IPS DF 6.9 (cell line): ENCODE results near the gene PDHX.
"Not testable (repeated sequence)": the region's sequence is repeated elsewhere in the genome, so short reads cannot be mapped to it uniquely, and the experiment has no call there.

Source experiments
- DNase-seq: peaks from one replicate; pipeline ENCODE4 v3.0.0-alpha.2; 2013; ENCODE audit warnings: low read depth, low spot score
- H3K27ac ChIP-seq: one replicate; pipeline ENCODE4 v1.5.1; 2013; ENCODE audit warnings: low read length, control low read depth
- H3K27me3 ChIP-seq: 2 replicates; pipeline ENCODE4 v1.6.1; 2013; ENCODE audit warnings: mild to moderate bottlenecking, low read length; ENCODE audit not compliant: control insufficient read depth, insufficient read depth
- H3K36me3 ChIP-seq: 2 replicates; pipeline ENCODE4 v1.6.1; 2013; ENCODE audit warnings: low read length; ENCODE audit not compliant: control insufficient read depth, insufficient read depth
- H3K4me1 ChIP-seq: 2 replicates; pipeline ENCODE4 v1.6.1; 2013; ENCODE audit warnings: low read length; ENCODE audit not compliant: control insufficient read depth, insufficient read depth
- H3K4me3 ChIP-seq: 2 replicates; pipeline ENCODE4 v1.5.1; 2013; ENCODE audit warnings: mild to moderate bottlenecking, low read length
- H3K9me3 ChIP-seq: 2 replicates; pipeline ENCODE4 v1.6.1; 2013; ENCODE audit warnings: low read length, inconsistent platforms; ENCODE audit not compliant: control insufficient read depth, insufficient read depth
- WGBS: extraction: QIAGEN DNeasy Blood & Tissue Kit; methylation state at CpG from one replicate; pipeline ENCODE4 v1.1.7; 2013; ENCODE audit warnings: mixed read lengths, missing lambda C conversion rate; ENCODE audit not compliant: insufficient read length, insufficient coverage; 5-methylcytosine and 5-hydroxymethylcytosine counted together

PDHX gene

GRCh38 chr11:34909955-34910354 lies 6.5 kb upstream of the PDHX start:
- H3K9me3 ChIP-seq, result no peaks in the 10 kb centered on the region
- H3K27ac ChIP-seq, result no peak overlapping the region
- no peak overlapping the region for H3K4me3 ChIP-seq
- peaks cover 1% of the 10 kb centered on the region for H3K4me1 ChIP-seq
- H3K36me3 ChIP-seq, result no peaks in the 10 kb centered on the region
- no peaks in the 10 kb centered on the region for H3K27me3 ChIP-seq
- DNase-seq, result no peak
- WGBS, result no CpG with 5 or more reads among the region's 4 CpGs

DNA sequence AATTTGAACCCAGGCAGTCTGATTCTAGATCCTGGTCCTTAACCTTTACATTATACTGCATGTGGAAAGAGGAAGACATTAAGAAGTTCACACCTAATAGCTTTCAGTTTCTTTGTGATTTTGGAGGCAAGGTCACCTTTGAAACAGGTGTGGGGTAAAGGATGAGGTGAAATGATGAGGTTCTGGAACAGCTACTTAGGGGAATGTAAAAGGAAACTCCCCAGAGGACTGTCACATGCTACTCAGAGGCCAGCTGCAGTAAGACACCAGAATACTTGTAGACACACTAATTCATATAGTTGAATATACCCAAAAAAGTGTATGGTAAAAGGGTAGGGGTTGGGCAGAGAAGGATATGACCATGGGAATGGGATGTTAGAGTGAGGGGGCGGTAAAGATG lies 5.6 kb upstream of the PDHX start:
- H3K36me3 ChIP-seq, result no peaks in the 10 kb centered on the region
- no peak for DNase-seq
- H3K4me1 ChIP-seq, result peaks cover 1% of the 10 kb centered on the region
- H3K27me3 ChIP-seq, result no peaks in the 10 kb centered on the region
- H3K4me3 ChIP-seq, result no peak overlapping the region
- H3K9me3 ChIP-seq, result no peaks in the 10 kb centered on the region
- no peak overlapping the region for H3K27ac ChIP-seq
- WGBS, result 100% methylated on average over 1 of the region's 1 CpG

DNA sequence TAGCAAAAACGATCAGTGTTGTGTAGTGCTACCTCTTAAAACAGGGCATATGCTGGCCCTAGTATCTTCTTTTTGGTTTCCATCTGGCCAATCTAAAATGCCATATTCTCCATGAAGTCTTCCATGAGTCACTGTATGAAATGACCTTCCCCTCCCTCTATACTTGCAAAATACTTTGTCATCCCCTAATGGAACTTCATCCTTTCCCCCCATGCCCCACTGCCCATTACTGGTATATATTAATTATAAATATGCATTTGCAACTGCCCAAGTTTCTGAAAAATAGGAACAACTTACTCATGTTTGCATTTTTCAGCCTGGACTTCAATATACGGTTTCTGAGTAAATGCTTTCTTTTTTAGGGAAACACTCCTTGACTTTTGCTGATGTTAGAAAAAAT lies 4.7 kb upstream of the PDHX start:
- H3K4me3 ChIP-seq, result no peak overlapping the region

DNA sequence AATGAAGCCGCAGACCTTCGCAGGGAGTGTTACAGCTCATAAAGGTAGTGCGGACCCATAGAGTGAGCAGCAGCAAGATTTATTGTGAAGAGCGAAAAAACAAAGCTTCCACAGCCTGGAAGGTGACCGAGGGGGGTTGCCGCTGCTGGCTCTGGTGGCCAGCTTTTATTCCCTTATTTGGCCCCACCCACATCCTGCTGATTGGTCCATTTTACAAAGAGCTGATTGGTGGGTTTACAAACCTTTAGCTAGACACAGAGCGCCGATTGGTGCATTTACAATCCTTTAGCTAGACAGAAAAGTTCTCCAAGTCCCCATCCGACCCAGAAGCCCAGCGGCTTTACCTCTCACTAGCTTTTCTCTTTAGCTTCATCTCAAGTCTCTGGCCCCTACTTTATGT lies 2.9 kb upstream of the PDHX start:
- not testable (repeated sequence) for H3K27me3 ChIP-seq, H3K27ac ChIP-seq, H3K9me3 ChIP-seq, DNase-seq, H3K4me3 ChIP-seq, H3K36me3 ChIP-seq, H3K4me1 ChIP-seq
- no CpG with 5 or more reads among the region's 10 CpGs for WGBS

More for the DNA sequence above, 4.7 kb upstream of the PDHX start:
- WGBS, result no CpG with 5 or more reads among the region's 2 CpGs
- Histone ChIP-seq H3K36me3 (no peaks in the 10 kb centered on the region), H3K4me1 (no peaks in the 10 kb centered on the region; the same call in none of the 2 replicates), H3K27me3 (no peaks in the 10 kb centered on the region), H3K9me3 (no peaks in the 10 kb centered on the region), H3K27ac (no peak overlapping the region)
- DNase-seq, result no peak

- H3K27me3 ChIP-seq, result no peaks in the 10 kb centered on the region
- H3K4me3 ChIP-seq, result peak overlapping the region; percentile 66
- no CpG with 5 or more reads among the region's 34 CpGs for WGBS
- H3K9me3 ChIP-seq, result no peaks in the 10 kb centered on the region
- peak overlapping the region; percentile 96 for H3K27ac ChIP-seq
- H3K4me1 ChIP-seq, result no peaks in the 10 kb centered on the region
- no peaks in the 10 kb centered on the region for H3K36me3 ChIP-seq
- DNase-seq, result no peak
Measured at GRCh38 chr11:34915136-34916014, 1.0 kb upstream of the PDHX start.

GRCh38 chr11:34916843-34917770 lies 689 bp downstream of the PDHX start:
- DNase-seq, result no peak
- Histone ChIP-seq H3K27me3 (no peaks in the 10 kb centered on the region), H3K36me3 (no peaks in the 10 kb centered on the region), H3K4me1 (no peaks in the 10 kb centered on the region), H3K27ac (no peak overlapping the region), H3K4me3 (peak overlapping the region; percentile 66; the same call in 1 of the 2 replicates), H3K9me3 (no peaks in the 10 kb centered on the region)
- no CpG with 5 or more reads among the region's 23 CpGs for WGBS

GRCh38 chr11:34921156-34921555 lies 4.7 kb downstream of the PDHX start:
- no peak for DNase-seq

GRCh38 chr11:34924714-34925113 lies 8.3 kb downstream of the PDHX start:
- no peaks in the 10 kb centered on the region for H3K9me3 ChIP-seq
- no peaks in the 10 kb centered on the region for H3K36me3 ChIP-seq
- H3K27ac ChIP-seq, result no peak overlapping the region
- H3K4me1 ChIP-seq, result no peaks in the 10 kb centered on the region; the same call in 1 of the 2 replicates
- H3K4me3 ChIP-seq, result no peak overlapping the region
- no peaks in the 10 kb centered on the region for H3K27me3 ChIP-seq
- DNase-seq, result no peak
- WGBS, result no CpG with 5 or more reads among the region's 3 CpGs

More at GRCh38 chr11:34921156-34921555, 4.7 kb downstream of the PDHX start:
- H3K27me3 ChIP-seq, result no peaks in the 10 kb centered on the region
- H3K27ac ChIP-seq, result no peak overlapping the region
- no peaks in the 10 kb centered on the region for H3K4me1 ChIP-seq
- H3K36me3 ChIP-seq, result no peaks in the 10 kb centered on the region
- no peaks in the 10 kb centered on the region for H3K9me3 ChIP-seq
- H3K4me3 ChIP-seq, result no peak overlapping the region
- WGBS, result no CpG with 5 or more reads among the region's 4 CpGs

DNA sequence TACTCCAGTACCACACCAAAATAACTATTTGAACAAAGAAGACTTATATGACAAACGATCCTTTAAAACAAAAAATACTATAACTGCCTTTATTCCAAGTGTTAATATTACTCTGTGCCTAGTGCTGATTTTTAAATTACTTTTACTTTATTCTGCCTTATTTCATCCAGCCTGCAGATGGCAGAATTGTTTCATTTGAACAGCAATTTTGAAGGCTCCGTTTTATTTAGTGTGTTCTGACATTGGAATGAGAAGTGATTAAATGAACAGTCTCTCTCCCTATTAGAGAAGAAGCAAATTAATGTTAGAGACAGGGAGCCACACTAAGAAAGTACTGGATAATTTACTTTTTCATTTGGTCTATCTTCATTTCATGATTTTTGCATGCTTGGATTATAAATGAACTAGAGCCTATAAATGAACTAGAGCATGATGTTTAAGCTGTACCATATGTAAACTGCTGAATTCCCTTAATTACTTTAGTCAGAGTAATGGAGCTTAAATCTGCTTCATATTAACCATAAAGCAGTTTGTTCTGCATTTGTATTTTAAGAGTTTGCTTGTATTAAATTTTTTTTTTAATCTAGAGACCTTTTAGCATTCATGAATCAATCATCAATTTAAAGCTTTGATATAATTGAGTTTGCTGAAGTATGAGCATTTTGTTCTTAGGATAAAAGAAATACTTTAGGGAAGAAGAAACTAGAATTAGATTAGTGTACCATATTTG lies 9.8 kb downstream of the PDHX start:
- 100% methylated on average over 1 of the region's 2 CpGs for WGBS
- Histone ChIP-seq H3K4me3 (no peak overlapping the region), H3K9me3 (no peaks in the 10 kb centered on the region), H3K36me3 (no peaks in the 10 kb centered on the region), H3K27ac (no peak overlapping the region), H3K4me1 (peaks cover 1% of the 10 kb centered on the region; the same call in 1 of the 2 replicates), H3K27me3 (no peaks in the 10 kb centered on the region)
- DNase-seq, result no peak

GRCh38 chr11:34926831-34927132 lies 10.4 kb downstream of the PDHX start:
- Histone ChIP-seq H3K27me3 (no peaks in the 10 kb centered on the region), H3K4me3 (no peak overlapping the region), H3K27ac (no peak overlapping the region), H3K4me1 (peaks cover 1% of the 10 kb centered on the region; the same call in 1 of the 2 replicates), H3K36me3 (no peaks in the 10 kb centered on the region), H3K9me3 (no peaks in the 10 kb centered on the region)
- DNase-seq, result no peak
